Panc1 (cell line): Measurements from ENCODE around the gene NF1. TPM values are rescaled to one million over a fixed set of nuclear protein-coding genes. Genes with fewer than 3 reads are reported as not detected.

Experiments used
- ATAC-seq: fragments of 200-7000 bp; cut with Tn5 transposase; 2 replicates; pipeline ENCODE4 v1.9.1; 2020; ENCODE audit warnings: mild to moderate bottlenecking, moderate library complexity
- BruUV-seq: library from RNA; stranded (reverse); fragments of 400-500 nt; replicated peaks from 2 replicates; lab custom pipeline; 2021; lab: Mats Ljungman, UMichigan
- CTCF ChIA-PET: fragments of 300-600 bp; sonication (Branson Sonifier 250); formaldehyde crosslinking; loops from one replicate; lab custom pipeline; 2022; ENCODE audit warnings: antibody characterized with exemption; lab: Charles Lee
- POLR2A ChIA-PET: fragments of 300-600 bp; sonication (Branson Sonifier 250); formaldehyde crosslinking; loops from one replicate; lab custom pipeline; 2022; ENCODE audit warnings: antibody characterized with exemption; lab: Charles Lee
- DNase-seq: peaks from one replicate; pipeline ENCODE4 v3.0.0-alpha.2; 2010; ENCODE audit warnings: low read depth, low spot score
- H3K27ac ChIP-seq: 2 replicates; pipeline ENCODE4 v1.5.1; 2011; ENCODE audit warnings: mild to moderate bottlenecking, low read length, inconsistent platforms
- H3K27me3 ChIP-seq: fragments of 200-500 bp; sonication (Bioruptor generic); 2 replicates; pipeline ENCODE4 v1.6.0; 2014; ENCODE audit warnings: low read length, inconsistent platforms; ENCODE audit not compliant: control insufficient read depth, insufficient read depth
- H3K36me3 ChIP-seq: fragments of 200-500 bp; sonication (Bioruptor generic); 2 replicates; pipeline ENCODE4 v1.5.1; 2014; ENCODE audit warnings: inconsistent platforms, mild to moderate bottlenecking, low read length, moderate library complexity; ENCODE audit not compliant: control insufficient read depth, insufficient read depth
- H3K4me1 ChIP-seq: 2 replicates; pipeline ENCODE4 v1.5.1; 2011; ENCODE audit warnings: inconsistent platforms, mild to moderate bottlenecking, low read length, moderate library complexity; ENCODE audit not compliant: control insufficient read depth, insufficient read depth
- H3K4me3 ChIP-seq, 2 experiments: 2 replicates each; pipeline ENCODE4 v1.5.1; 2011 to 2012; ENCODE audit warnings: low read depth in 2 of 2, low read length in 2 of 2, mild to moderate bottlenecking in 2 of 2, inconsistent platforms in 1 of 2, moderate library complexity in 1 of 2
- H3K9me3 ChIP-seq: fragments of 200-500 bp; sonication (Bioruptor generic); 2 replicates; pipeline ENCODE4 v1.5.1; 2014; ENCODE audit warnings: low read depth, mild to moderate bottlenecking, inconsistent platforms, low read length, moderate library complexity; ENCODE audit not compliant: control insufficient read depth, insufficient read depth
- CTCF ChIP-seq: fragments of 450-650 bp; IDR thresholded peaks from 2 replicates; pipeline ENCODE4 v1.5.1; 2017; ENCODE audit warnings: mild to moderate bottlenecking
- POLR2AphosphoS5 ChIP-seq: IDR thresholded peaks from 2 replicates; pipeline ENCODE4 v1.6.1; 2012; ENCODE audit warnings: mild to moderate bottlenecking, low read depth, low read length, moderate library complexity
- REST ChIP-seq, 2 experiments: IDR thresholded peaks; 2 replicates each; pipeline ENCODE4 v1.6.1; 2011 to 2012; ENCODE audit warnings: low read depth in 2 of 2, control low read depth in 1 of 2, low read length in 1 of 2, mild to moderate bottlenecking in 1 of 2, moderate library complexity in 1 of 2; ENCODE audit not compliant: insufficient read depth in 1 of 2
- SIN3A ChIP-seq: IDR thresholded peaks from 2 replicates; pipeline ENCODE4 v1.6.1; 2012; ENCODE audit warnings: low read depth, mild to moderate bottlenecking, low read length, moderate library complexity, borderline replicate concordance; ENCODE audit not compliant: insufficient read depth
- TCF7L2 ChIP-seq: IDR thresholded peaks from 2 replicates; pipeline ENCODE4 v1.6.1; 2011; ENCODE audit warnings: mild to moderate bottlenecking, low read depth, low read length, inconsistent platforms
- in situ Hi-C: cut with HindIII; loops from 2 replicates; pipeline ENCODE4 v1.10.0; 2016; ENCODE audit warnings: low sequenced_read_pairs, low pct_unique_long_range_greater_than_20kb
- intact Hi-C: fragments of 100-400 bp; cut with micrococcal nuclease; formaldehyde crosslinking; loops from one replicate; pipeline ENCODE4 v1.10.0; 2022; ENCODE audit not compliant: unreplicated experiment
- total RNA-seq: library from RNA; stranded (reverse); gene quantifications from one replicate; pipeline ENCODE4 v1.2.1, GENCODE V29; 2021; ENCODE audit not compliant: unreplicated experiment

The NF1 gene
- total RNA-seq, 1 experiment from 2014 or later = 82.5 TPM

- Histone ChIP-seq H3K4me1 (peaks cover 7% of the 10 kb centered on the region; the same call in 1 of the 2 replicates), H3K9me3 (no peaks in the 10 kb centered on the region), H3K36me3 (no peaks in the 10 kb centered on the region), H3K4me3 (no peak overlapping the region), H3K27me3 (no peaks in the 10 kb centered on the region), H3K27ac (no peak overlapping the region)
- BruUV-seq = no TSS peak
- ChIA-PET POLR2A (no interaction called here), CTCF (no interaction called here)
- ATAC-seq = no peak
- no peak for DNase-seq
- intact Hi-C loops (no loop called here), in situ Hi-C loops (no loop called here)
- TF ChIP-seq CTCF = no peak
- no peak for TF ChIP-seq REST (IDR thresholded peaks at IDR 0.05; ENCODE audit: insufficient read depth in 1 of 2, low read depth in 2 of 2, low read length in 1 of 2)
- TF ChIP-seq POLR2AphosphoS5 = no peak
- no peak for TF ChIP-seq SIN3A
Observed at GRCh38 chr17:31272803-31273202, 178.0 kb downstream of the NF1 start.

DNA sequence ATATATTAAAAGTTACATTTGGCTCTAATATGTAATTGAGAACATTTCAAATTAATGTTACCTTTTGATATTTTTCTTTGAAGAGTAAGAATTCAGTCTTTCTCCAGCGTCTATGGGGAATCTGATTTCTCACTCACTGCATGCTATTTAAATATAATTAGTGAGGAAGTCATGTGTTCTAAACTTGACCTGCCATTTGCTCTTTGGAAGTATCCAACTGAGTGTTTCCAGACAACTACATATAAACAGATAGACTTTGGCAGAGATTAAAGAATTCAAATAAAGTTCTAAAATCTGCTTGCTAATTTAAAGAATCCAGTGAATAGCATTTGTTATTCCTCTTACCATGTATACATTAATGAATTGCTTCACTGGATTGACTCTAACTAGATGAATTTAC lies 178.7 kb downstream of the NF1 start:
- ATAC-seq = no peak
- POLR2A ChIA-PET = no interaction called here
- BruUV-seq = no TSS peak

More for the DNA sequence above, 178.7 kb downstream of the NF1 start:
- Histone ChIP-seq H3K27me3 (no peaks in the 10 kb centered on the region), H3K9me3 (no peaks in the 10 kb centered on the region), H3K4me1 (peaks cover 7% of the 10 kb centered on the region; the same call in 1 of the 2 replicates), H3K36me3 (no peaks in the 10 kb centered on the region), H3K4me3 (no peak overlapping the region), H3K27ac (no peak overlapping the region)
- DNase-seq = no peak
- intact Hi-C loops = no loop called here
- no peak for TF ChIP-seq CTCF
- TF ChIP-seq POLR2AphosphoS5 = no peak
- TF ChIP-seq TCF7L2 = no peak
- no peak for TF ChIP-seq REST (IDR thresholded peaks at IDR 0.05; ENCODE audit: insufficient read depth in 1 of 2, low read depth in 2 of 2, low read length in 1 of 2)
- no peak for TF ChIP-seq SIN3A
- CTCF ChIA-PET = no interaction called here
- in situ Hi-C loops = no loop called here
